ENCODE data around the gene PLPP2.

Gene PLPP2

GRCh38 chr19:291006-291521 is at the start of gene PLPP2:
Gene PLPP2, minus strand, starts transcription at chr19:291403. Its CDS starts 67 bp downstream, at chr19:291336.
- DNase-seq (ENCODE audit: low spot score) = no peak

DNA sequence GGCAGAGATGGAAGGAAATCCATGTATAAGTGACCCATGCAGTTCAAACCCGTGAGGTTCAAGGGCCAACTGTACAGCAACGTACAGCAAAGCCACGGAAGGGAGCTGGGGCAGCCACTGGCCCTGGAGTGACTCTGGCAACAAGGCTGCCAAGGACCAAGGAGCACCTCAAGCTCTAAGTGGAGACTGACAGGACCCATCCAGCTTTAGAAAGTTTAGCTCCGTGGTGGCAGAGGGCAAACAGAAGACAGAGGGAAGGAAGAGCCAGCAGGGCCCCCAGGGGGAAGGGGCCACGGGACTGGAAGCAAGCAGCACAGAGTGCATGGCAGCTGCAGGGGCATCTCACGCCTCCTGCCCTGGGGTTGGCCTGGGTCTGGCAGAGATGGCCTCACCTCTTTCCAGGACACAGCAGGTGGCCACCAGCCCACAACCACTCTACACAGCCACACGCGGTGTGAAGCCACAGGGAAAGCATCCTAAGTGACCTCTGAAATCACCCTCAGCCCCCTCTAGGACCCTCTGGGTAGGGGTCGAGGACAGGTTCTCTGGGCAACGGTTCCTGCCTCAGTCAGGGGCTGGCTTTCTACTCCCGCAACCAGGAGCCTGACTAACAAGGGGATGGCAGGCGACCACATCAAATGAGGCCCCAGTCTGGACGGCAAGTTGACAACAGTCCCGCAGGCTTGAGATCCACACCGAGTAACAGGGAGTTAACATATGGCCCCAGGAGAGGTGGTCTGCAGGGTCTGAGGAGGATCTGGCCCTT is 49.6 kb upstream of the PLPP2 start:
- no peak for DNase-seq (ENCODE audit: low spot score)

DNA sequence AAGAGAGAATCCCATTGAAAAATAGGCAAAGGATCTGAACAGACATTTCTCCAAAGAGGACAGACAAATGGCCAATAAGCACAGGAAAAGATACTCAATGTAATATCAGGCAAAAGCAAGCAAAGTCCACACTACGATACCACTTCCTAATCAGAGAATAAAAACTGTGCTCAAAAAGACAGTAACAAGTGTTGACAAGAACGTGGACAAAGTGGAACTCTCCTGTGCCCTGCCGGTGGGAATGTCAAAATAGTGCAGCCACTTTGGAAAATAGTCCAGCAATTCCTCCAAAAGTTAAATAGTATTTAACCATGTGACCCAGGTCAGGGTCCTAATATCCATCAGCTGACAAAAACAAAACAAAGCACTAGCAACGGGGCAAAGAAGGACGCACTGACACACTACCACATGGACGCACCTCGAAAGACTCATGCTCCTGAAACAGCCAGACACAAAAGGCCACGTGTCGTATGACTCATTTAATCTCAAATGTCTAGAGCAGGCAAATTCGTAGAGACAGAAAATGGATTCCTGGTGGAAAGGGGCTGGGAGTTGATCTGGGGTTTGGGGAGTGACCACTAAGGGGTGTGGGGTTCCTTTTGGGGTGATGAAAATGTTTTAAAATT is 48.2 kb upstream of the PLPP2 start:
- no peak for DNase-seq (ENCODE audit: low spot score)

GRCh38 chr19:338421-338820 is 47.2 kb upstream of the PLPP2 start:
- DNase-seq (ENCODE audit: low spot score) = no peak

DNA sequence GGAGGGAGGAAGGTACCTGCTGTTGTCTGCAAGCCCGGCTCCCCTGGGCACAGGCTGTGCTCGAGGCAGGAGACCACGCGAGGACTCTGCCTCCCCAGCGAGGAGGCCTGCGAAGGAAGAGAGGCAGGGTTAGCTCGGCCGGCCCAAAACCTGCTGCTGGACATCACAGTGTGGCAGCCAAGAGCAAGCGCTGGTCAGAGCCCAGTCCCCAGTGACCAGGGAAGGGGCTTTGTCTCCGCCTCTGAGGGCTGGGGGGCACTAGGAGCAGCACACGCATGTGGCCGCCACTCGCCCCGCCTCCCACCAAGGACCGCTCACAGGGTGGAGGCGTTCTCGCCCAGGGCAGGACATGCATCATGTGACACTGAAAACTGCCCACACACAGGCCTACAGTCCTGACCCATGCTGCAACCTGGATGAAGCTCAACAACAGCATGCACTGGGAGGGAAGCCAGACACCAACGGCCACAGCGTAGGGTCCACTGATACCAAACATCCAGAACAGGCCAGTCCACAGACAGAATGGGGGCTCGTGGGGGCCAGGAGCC is 44.9 kb upstream of the PLPP2 start:
- no peak for DNase-seq (ENCODE audit: low spot score)

DNA sequence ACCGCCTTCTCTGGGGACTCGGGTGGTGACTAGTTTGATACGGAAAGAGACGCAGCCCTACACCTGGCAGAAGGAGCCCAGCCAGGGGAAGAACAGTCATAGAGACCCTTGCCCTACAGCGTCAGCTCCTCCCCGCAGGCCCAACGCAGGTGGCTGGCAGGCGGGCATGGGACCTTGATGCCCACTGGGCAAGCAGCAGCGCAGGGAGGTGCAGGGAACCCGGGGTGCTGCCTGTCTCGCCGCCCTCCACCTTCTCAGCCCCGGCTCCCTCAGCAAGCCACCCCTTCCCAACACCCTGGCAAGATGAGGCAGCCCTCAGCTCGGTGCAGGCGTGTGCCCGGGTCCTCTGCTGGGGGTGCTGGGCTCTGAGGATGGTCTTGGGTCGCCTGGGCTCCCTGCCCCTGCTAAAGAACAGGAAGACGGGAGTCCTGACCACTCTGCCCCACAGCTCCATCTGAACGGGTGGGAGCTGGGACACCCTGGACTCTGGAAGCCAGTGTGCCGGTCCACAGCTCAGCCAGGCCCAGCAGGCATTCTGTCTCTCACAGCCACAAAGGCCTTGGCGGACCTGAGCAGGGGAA is 44.4 kb upstream of the PLPP2 start:
- no peak for DNase-seq (ENCODE audit: low spot score)

DNA sequence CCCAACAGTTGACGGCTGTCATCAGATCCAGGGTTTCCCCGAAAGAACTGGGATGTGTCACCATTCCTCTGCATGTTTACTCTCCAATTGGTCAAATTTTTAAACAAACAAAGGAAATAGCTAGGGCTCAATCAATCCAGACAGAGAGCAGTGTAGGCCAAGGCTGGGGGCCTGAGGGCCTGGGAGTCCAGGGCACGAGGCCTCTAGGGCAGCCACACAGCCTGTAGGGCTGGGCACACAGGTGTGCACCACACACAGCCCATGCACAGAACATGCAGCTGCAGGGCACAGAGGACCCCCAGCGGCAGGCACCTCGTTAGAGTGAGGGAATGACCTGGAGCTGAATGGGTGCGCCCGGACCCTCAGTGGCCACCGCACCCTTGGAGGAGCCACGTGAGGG is 43.9 kb upstream of the PLPP2 start:
- DNase-seq (ENCODE audit: low spot score) = no peak

- DNase-seq (ENCODE audit: low spot score) = no peak
Measured at GRCh38 chr19:334296-335071, 43.3 kb upstream of the PLPP2 start.

GRCh38 chr19:330503-330902 is 39.3 kb upstream of the PLPP2 start:
- DNase-seq (ENCODE audit: low spot score) = no peak

DNA sequence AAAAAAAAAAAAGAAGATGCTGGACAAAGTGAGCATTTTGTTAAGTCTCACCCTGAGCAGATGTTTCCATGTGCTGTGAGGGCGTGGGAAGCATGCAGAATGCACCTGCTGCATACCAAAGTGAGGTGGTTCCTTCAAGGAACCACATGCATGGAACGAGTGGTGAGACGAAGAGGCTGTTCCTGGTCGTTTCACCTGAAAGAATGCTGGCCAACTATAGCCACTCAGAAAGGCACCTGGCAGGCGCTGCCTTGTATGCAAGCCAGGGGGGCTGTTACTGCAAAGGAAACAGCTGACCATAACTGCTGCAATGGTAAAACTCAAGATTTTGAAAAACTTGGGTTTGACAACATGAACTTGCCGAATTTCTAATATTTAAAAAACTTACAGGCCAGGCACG is 38.7 kb upstream of the PLPP2 start:
- no peak for DNase-seq (ENCODE audit: low spot score)

DNA sequence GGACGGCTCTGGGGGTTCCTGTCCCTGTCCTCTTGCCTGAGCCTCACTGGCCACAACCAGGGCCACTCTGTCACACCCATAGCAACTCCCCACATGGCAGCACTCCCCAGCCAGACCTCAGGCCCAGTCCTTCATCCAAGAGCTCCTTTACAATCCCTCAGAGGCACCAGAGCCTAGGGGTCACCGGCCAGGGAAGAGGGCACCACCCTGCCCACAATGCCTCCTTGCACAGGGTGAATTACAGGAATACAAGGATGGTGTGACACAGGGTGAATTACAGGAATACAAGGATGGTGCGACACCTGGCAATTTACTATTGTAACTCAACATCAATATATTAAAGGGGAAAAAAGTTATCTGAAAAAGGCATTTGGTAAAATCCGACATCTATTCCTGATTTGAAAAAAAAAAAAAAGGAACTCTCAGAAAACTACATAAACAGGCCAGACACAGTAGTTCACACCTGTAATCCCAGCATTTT is 36.9 kb upstream of the PLPP2 start:
- no peak for DNase-seq (ENCODE audit: low spot score)

DNA sequence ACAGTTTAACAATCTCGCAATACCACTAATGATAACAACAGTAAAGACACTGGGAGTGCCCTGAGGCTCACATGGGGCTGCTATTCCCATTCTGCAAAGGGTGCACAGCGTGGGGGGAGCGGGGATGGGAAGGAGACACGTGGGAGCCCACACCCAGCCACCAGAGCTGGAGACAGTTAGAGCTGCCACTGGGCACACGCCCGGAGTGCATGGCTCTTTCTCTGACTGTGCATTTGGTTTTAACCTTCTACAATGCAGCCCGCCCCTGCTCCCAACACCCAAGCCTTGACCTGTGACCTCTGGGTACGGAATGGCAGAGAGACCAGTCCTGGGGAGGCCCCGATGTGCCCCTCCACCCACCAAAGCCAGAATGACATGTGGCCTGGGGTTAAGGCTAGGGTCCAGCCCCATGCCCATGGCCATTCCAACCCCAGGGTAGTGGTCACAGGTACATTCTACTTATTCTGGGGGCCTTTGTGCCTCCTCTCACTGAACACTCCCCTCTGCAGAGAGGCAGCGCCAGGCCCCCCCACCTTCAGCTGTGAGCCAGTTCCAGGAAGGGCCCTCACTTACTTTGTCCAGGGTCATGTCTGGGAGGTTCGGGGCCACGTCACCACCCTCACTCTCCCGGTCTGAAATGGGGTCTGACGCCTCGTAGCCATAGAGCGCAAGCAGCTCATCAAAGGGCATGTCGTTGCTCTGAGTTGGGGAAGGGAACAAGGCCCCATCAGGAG is 36.3 kb upstream of the PLPP2 start:
- no peak for DNase-seq (ENCODE audit: low spot score)

DNA sequence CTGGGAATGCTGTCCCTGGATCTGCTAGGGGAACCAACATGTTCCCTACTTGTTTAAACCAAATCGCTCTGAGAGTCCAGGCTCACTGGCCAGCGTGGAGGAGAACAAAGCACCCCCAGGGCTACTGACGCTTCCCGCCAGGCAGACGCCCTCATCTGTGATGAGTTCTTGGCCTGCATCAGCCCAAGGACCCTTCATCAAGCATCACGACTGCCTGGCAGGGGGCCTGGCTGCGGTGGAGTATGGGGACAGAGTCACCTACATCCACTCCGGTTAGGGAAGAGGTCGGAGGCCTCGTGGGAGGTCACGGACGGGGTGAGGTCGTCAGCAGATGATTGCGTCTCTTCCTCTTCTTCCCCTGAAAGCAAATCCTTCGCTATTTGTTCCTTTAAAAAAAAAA is 35.7 kb upstream of the PLPP2 start:
- DNase-seq (ENCODE audit: low spot score) = no peak

GRCh38 chr19:325937-326565 is 34.8 kb upstream of the PLPP2 start:
- no peak for DNase-seq (ENCODE audit: low spot score)

- no peak for DNase-seq (ENCODE audit: low spot score)
Measured at GRCh38 chr19:325173-325936, 34.2 kb upstream of the PLPP2 start.

DNA sequence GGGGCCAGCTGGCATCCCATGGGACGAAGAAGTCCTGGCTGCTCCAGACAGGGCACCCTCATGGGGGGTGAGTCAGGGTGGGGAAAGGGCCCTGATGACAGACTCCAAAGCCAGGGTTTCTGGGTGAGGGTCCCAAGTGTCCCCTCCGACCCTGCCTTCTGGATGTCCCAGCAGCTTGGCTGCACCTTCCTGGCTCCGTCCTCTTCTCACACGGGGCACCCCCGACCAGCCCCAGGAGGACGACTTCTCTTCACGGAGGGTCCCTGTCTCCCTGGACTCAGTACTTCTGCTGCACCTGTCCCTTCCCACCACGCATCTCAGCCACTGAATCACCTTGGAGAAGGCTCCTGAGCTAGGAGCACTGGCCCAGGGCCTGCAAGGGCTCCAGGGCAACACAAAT is 33.5 kb upstream of the PLPP2 start:
- no peak for DNase-seq (ENCODE audit: low spot score)

- DNase-seq (ENCODE audit: low spot score) = no peak
Measured at GRCh38 chr19:322616-323015, 31.4 kb upstream of the PLPP2 start.

GRCh38 chr19:318509-318774 is 27.2 kb upstream of the PLPP2 start:
- no peak for DNase-seq (ENCODE audit: low spot score)

DNA sequence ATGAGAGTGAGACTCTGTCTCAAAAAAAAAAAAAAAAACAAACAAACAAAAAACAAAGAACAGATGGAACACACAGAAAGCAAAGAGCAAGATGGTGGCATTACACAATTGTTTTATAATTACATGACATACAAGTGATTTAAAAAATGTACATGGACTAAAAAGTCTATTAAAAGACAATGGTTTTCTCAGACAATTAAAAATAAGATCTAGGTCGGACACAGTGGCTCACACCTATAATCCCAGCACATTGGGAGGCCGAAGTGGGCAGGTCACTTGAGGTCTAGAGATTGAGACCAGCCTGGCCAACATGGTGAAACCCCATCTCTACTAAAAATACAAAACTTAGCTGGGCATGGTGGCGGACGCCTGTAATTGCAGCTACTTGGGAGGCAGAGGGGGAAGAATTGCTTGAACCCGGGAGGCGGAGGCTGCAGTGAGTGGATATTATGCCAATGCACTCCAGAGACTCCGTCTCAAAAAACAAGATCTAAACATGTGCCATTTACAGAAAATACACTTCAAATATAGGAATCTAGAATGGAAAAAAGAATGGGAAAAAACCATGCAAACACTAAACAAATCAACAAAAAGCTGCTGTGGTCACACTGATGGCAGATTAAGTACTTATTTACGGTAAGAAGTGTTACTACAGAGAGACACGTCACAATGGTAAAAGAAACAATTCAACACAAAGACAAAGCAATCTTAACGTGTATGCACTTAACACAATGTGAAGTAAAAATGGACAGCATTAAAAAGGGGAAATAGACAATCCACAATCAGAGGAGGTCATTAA is 26.7 kb upstream of the PLPP2 start:
- no peak for DNase-seq (ENCODE audit: low spot score)

- no peak for DNase-seq (ENCODE audit: low spot score)
Measured at GRCh38 chr19:315811-316210, 24.6 kb upstream of the PLPP2 start.
